PC-3 (cell line): ENCODE measurements around the gene PLEKHO2. TPM values are rescaled to one million over a fixed set of nuclear protein-coding genes. Genes with fewer than 3 reads are reported as not detected.

ENCODE experiments used
- ATAC-seq: fragments of 200-7000 bp; cut with Tn5 transposase; 2 replicates; pipeline ENCODE4 v1.9.1; 2020; ENCODE audit warnings: mild to moderate bottlenecking, moderate library complexity
- BruUV-seq: library from RNA; stranded (reverse); fragments of 400-500 nt; replicated peaks from 2 replicates; lab custom pipeline; 2021; lab: Mats Ljungman, UMichigan
- CTCF ChIA-PET: fragments of 300-600 bp; sonication (Branson Sonifier 250); formaldehyde crosslinking; loops from one replicate; lab custom pipeline; 2022; ENCODE audit warnings: antibody characterized with exemption; lab: Charles Lee
- POLR2A ChIA-PET: fragments of 300-600 bp; sonication (Branson Sonifier 250); formaldehyde crosslinking; loops from one replicate; lab custom pipeline; 2022; ENCODE audit warnings: antibody characterized with exemption; ENCODE audit not compliant: unreplicated experiment; lab: Charles Lee
- DNase-seq: peaks from one replicate; pipeline ENCODE4 v3.0.0-alpha.2; 2015
- H2AFZ ChIP-seq: fragments of 300-600 bp; sonication (generic); 2 replicates; pipeline ENCODE4 v1.6.0; 2016; ENCODE audit warnings: antibody characterized with exemption, low read length
- H3F3A ChIP-seq: fragments of 300-600 bp; sonication (generic); one replicate; pipeline ENCODE4 v1.6.0; 2017; ENCODE audit warnings: antibody characterized with exemption, low read length, control low read depth, mild to moderate bottlenecking; ENCODE audit not compliant: unreplicated experiment
- H3K27ac ChIP-seq: fragments of 300-600 bp; sonication (generic); 2 replicates; pipeline ENCODE4 v1.5.1; 2016; ENCODE audit warnings: mild to moderate bottlenecking, low read length
- H3K27me3 ChIP-seq: fragments of 300-600 bp; sonication (generic); 2 replicates; pipeline ENCODE4 v1.6.1; 2016; ENCODE audit warnings: low read length, mixed read lengths
- H3K36me3 ChIP-seq: fragments of 300-600 bp; sonication (generic); 2 replicates; pipeline ENCODE4 v1.6.1; 2016; ENCODE audit warnings: low read depth, mixed run types, low read length, mixed read lengths
- H3K4me1 ChIP-seq: fragments of 300-600 bp; sonication (generic); 2 replicates; pipeline ENCODE4 v1.5.1; 2016; ENCODE audit warnings: low read length; ENCODE audit not compliant: insufficient read depth
- H3K4me2 ChIP-seq: fragments of 300-600 bp; sonication (generic); 2 replicates; pipeline ENCODE4 v1.6.0; 2016; ENCODE audit warnings: low read length
- H3K4me3 ChIP-seq: fragments of 300-600 bp; sonication (generic); 2 replicates; pipeline ENCODE4 v1.5.1; 2016; ENCODE audit warnings: mild to moderate bottlenecking, low read length, mixed read lengths
- H3K79me2 ChIP-seq: fragments of 300-600 bp; sonication (generic); 2 replicates; pipeline ENCODE4 v1.6.1; 2017; ENCODE audit warnings: low read length, mixed read lengths
- H3K9ac ChIP-seq: fragments of 300-600 bp; sonication (generic); 2 replicates; pipeline ENCODE4 v1.6.0; 2016; ENCODE audit warnings: mild to moderate bottlenecking, low read length
- H3K9me2 ChIP-seq: fragments of 300-600 bp; sonication (generic); replicated peaks from 2 replicates; pipeline ENCODE4 v1.6.1; 2016; ENCODE audit warnings: mixed run types, low read length, mixed read lengths
- H3K9me3 ChIP-seq: fragments of 300-600 bp; sonication (generic); 2 replicates; pipeline ENCODE4 v1.6.1; 2016; ENCODE audit warnings: low read length, mixed read lengths
- H4K20me1 ChIP-seq: fragments of 300-600 bp; sonication (generic); 2 replicates; pipeline ENCODE4 v1.6.1; 2016; ENCODE audit warnings: low read length, mixed read lengths
- CTCF ChIP-seq: fragments of 300-600 bp; sonication (generic); conservative IDR thresholded peaks from 2 replicates; pipeline ENCODE4 v1.5.1; 2017; ENCODE audit warnings: antibody characterized with exemption, low read depth, mild to moderate bottlenecking, low read length
- EZH2 ChIP-seq: fragments of 300-600 bp; sonication (generic); IDR thresholded peaks from one replicate; pipeline ENCODE4 v1.6.1; 2017; ENCODE audit warnings: antibody characterized with exemption, mild to moderate bottlenecking, low read length; ENCODE audit not compliant: unreplicated experiment
- EZH2phosphoT487 ChIP-seq: fragments of 300-600 bp; sonication (generic); IDR thresholded peaks from 2 replicates; pipeline ENCODE4 v1.6.1; 2018; ENCODE audit warnings: mild to moderate bottlenecking, antibody characterized with exemption, low read length, borderline replicate concordance
- intact Hi-C: fragments of 100-400 bp; cut with micrococcal nuclease; formaldehyde crosslinking; loops from 2 replicates; pipeline ENCODE4 v1.9.0; 2023
- total RNA-seq: library from RNA; depleted of rRNA; stranded (reverse); fragments of >200 nt; gene quantifications from 2 replicates; pipeline ENCODE4 v1.2.3, GENCODE V29; 2014

Gene PLEKHO2
- total RNA-seq, 1 experiment from 2014 or later, result 4.3 TPM

DNA sequence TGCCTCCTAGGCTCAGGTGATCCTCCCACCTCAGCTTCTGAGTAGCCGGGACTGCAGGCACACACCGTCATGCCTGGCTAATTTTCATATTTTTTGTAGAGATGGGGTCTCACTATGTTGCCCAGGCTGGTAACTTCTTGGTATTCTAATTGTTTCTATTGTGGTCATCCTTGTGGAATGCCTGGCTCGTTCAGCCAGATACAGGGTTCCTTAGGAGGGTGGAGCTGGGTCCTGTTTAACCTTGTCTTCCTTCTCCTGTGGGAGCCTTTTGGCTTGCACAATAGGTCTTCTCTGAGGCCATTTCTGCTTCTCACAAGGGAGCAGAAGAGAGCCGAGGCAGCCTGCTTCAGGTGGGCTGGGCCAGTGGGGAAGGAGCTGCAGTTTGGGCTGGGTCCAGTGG lies 15.7 kb downstream of the PLEKHO2 start:
- no peaks in the 10 kb centered on the region for H4K20me1 ChIP-seq
- no TSS peak for BruUV-seq
- H3K9me3 ChIP-seq, result no peaks in the 10 kb centered on the region
- no peak overlapping the region for H3K4me3 ChIP-seq
- H3K27ac ChIP-seq, result no peak overlapping the region
- DNase-seq (no peak), ATAC-seq (no peak)
- no peaks in the 10 kb centered on the region for H3K27me3 ChIP-seq
- CTCF ChIA-PET, result no interaction called here
- POLR2A ChIA-PET, result no interaction called here
- no peaks in the 10 kb centered on the region for H3K9me2 ChIP-seq
- no peak overlapping the region for H2AFZ ChIP-seq
- no peaks in the 10 kb centered on the region for H3K36me3 ChIP-seq
- H3F3A ChIP-seq, result no peaks in the 10 kb centered on the region
- no peaks in the 10 kb centered on the region for H3K4me1 ChIP-seq
- H3K4me2 ChIP-seq, result no peak overlapping the region
- no peaks in the 10 kb centered on the region for H3K79me2 ChIP-seq
- no peak for TF ChIP-seq EZH2
- no peak for TF ChIP-seq CTCF
- TF ChIP-seq EZH2phosphoT487, result no peak
- intact Hi-C loops, result no loop called here
- no peak overlapping the region for H3K9ac ChIP-seq

DNA sequence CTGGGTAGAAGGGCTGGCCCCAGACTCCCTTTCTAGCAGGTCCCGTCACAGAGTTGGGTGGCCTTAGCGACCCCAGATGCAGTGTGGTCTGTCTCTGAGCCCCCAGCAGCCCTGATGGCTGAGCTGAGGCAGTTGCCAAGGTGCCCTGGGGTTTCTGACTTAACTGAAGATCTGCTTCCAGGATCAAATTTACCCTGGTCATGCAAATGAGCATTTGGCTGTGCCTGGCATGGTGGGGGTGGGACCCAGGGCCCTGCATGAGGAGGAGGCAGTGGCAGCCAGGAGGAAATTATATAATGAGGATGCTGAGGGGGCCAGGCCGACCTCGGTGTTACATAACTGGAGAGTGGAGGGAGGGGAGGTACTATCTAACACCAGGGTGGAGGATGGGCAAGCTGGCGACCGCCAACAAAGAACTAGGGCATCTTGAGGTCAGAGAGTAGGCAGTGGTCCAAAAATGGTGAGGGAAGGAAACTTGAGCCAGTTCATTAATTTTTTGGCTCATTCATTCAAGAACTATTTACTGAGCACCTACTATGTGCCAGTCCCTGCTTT lies 16.4 kb downstream of the PLEKHO2 start:
- H3K9ac ChIP-seq, result no peak overlapping the region
- ChIA-PET CTCF (no interaction called here), POLR2A (no interaction called here)
- no peak overlapping the region for H3K27ac ChIP-seq
- ATAC-seq, result no peak
- H3K4me1 ChIP-seq, result no peaks in the 10 kb centered on the region
- H3K9me2 ChIP-seq, result no peaks in the 10 kb centered on the region
- intact Hi-C loops, result no loop called here
- H4K20me1 ChIP-seq, result no peaks in the 10 kb centered on the region
- no peaks in the 10 kb centered on the region for H3K27me3 ChIP-seq
- no peaks in the 10 kb centered on the region for H3K36me3 ChIP-seq
- H2AFZ ChIP-seq, result no peak overlapping the region
- H3K4me3 ChIP-seq, result no peak overlapping the region
- no peak for DNase-seq
- no peaks in the 10 kb centered on the region for H3F3A ChIP-seq
- no TSS peak for BruUV-seq
- no peak overlapping the region for H3K4me2 ChIP-seq
- no peak for TF ChIP-seq EZH2phosphoT487
- no peak for TF ChIP-seq EZH2
- TF ChIP-seq CTCF, result no peak
- H3K79me2 ChIP-seq, result no peaks in the 10 kb centered on the region
- no peaks in the 10 kb centered on the region for H3K9me3 ChIP-seq

GRCh38 chr15:64859226-64859625 lies 17.5 kb downstream of the PLEKHO2 start:
- Histone ChIP-seq H3K9ac (no peak overlapping the region), H3K79me2 (no peaks in the 10 kb centered on the region), H3K4me3 (no peak overlapping the region), H3K27ac (no peak overlapping the region), H3K9me2 (no peaks in the 10 kb centered on the region), H3K9me3 (no peaks in the 10 kb centered on the region), H3K36me3 (no peaks in the 10 kb centered on the region), H2AFZ (no peak overlapping the region), H4K20me1 (no peaks in the 10 kb centered on the region), H3K4me2 (no peak overlapping the region), H3K4me1 (no peaks in the 10 kb centered on the region), H3K27me3 (no peaks in the 10 kb centered on the region), H3F3A (no peaks in the 10 kb centered on the region)
- TF ChIP-seq EZH2 (no peak), CTCF (no peak), EZH2phosphoT487 (no peak)
- no peak for DNase-seq
- POLR2A ChIA-PET, result no interaction called here
- BruUV-seq, result no TSS peak
- intact Hi-C loops, result no loop called here
- ATAC-seq, result no peak
- CTCF ChIA-PET, result no interaction called here
